Mesangial cell (primary cell): Measurements from ENCODE around the gene IKZF5. TPM values are rescaled to one million over a fixed set of nuclear protein-coding genes. Genes with fewer than 3 reads are reported as not detected.

Source experiments
- total RNA-seq: library from RNA; depleted of rRNA; stranded (reverse); fragments of >200 nt; gene quantifications from 2 replicates; pipeline ENCODE4 v1.2.3, GENCODE V29; 2015

IKZF5 gene
- total RNA-seq, result 2.0 and 2.9 TPM in 2 replicates

DNA sequence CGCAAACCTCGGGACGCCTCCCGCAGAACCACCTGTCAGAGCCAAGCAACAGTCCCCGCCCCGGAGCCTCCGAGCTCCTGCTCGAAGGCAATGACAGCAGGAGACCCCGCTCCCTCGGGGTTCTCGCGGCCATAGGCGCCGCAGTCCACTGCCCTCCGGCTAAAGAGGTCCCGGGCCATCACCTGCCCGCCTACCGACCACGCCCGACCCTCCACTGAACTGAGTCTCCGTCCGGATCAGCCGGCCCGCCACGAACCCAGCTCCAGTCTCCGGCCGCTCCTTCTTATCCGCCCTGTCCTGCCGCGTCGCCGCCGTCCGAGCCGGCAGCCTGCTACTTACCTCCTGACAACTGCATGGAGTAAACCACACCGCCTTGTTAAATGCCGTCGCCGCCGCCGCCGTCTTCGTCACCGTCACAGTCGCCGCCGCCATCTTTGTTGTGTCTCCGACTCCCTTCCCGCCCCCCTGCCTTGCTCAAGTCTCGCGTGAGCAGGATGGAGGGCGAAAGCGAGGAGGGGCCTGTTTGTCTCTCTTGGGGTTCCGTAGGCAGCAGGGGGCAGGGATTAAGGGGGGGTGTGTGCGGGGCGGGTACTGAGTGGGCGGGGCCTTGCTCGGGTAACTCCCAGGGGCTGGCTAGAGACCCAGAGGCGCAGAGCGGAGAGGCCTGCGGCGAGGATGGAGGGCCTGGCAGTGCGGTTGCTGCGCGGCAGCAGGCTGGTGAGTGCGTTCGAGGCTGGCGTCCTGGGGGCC, at the start of gene IKZF5, which contains the start of gene ACADSB:
IKZF5 (minus strand) TSS at position 441 of the 750 bp plus-strand sequence. CDS start 10,170 bp downstream, outside the sequence.
ACADSB (plus strand) TSS at position 652 of the 750 bp plus-strand sequence; CDS start at position 676, 24 bp downstream.

DNA sequence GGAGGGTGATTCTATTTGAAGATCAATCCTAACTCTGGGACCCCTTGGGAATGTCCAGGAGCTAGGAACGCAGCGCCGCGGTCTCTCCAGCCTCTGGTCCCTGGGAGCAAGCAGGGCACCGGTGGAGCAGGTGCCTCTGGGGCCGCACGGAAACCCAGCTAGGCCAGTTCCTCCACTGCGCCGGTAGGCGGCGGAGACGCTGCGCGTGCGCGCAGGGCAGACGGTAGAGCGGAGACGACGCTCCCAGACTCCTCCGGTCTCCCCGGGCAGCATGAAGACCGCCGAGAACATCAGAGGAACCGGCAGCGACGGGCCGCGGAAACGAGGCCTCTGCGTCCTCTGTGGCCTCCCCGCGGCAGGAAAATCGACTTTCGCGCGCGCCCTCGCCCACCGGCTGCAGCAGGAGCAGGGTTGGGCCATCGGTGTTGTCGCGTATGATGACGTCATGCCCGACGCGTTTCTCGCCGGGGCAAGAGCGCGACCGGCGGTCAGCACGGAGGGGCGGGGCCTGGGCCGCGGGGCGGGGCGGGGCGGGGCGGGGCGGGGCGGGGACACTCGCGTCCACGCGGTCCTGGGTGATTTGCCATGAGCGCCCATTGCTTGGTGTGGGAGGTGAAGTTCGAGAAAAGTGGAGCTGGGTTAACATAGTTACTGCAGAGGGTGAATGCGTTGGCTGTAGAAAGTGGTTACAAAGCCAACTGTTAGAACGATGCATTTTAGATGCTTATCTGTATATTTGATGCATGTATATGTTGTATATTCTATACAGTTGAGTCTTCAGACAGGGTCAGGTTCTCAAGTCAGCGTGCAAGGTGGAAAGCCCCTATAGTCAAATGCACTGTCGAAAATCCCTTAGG, 28.2 kb downstream of the IKZF5 start, which contains the start of gene PSTK:
PSTK (plus strand) TSS at position 193 of the 857 bp plus-strand sequence; CDS start at position 272, 79 bp downstream.

DNA sequence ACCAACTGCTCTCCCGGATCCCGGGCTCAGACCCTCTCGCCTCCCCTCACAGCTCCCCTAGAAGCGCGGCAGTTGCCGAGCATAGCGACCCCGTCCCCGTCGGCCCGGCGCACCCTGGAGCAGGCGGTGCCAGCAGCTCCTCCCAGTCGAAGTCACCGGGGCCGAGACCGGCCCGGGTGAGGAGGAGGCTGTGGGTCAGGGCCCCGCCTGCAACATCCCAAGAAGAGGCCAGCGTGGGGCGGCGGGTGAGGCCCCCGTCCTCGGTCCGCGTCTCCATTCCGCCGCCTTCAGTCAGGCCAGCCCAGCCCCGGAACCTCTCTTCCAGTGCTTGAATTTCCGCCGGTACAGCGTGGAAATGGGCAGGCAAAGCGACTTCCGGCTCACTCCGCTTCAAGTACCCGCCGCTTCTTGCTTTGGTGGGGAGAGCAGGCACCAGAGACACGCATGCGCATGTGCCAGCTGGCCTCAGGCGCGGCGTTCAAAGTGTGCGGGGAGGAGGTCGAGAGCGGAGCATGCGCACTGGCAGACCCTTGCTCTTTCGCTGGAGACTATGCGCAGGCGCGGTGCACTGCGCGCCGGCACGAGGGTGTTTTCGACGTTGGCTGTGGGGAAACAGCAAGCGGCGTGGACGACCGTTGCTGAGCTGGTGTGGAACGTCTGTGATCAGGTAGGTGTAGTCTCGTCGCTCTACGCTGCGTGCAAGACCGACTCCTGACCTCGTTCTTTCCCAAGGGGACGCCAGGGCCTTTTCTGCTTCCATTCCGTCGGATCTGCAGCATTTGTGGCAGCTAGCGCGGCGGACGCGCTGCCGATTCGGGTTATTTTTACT, 54.5 kb downstream of the IKZF5 start, which contains the start of gene C10orf88:
C10orf88 (minus strand) TSS at position 326 of the 829 bp plus-strand sequence; CDS start at position 277, 49 bp downstream.

Other genes starting within 250 kb of the IKZF5 start
- gene CUZD1, start 162.9 kb downstream of the IKZF5 start, total RNA-seq, result 0.16 and 0.51 TPM in 2 replicates
- 1.3 and 2.0 TPM in 2 replicates for gene FAM24B, start 129.2 kb downstream of the IKZF5 start, total RNA-seq
- gene FAM24A, start 98.2 kb downstream of the IKZF5 start, total RNA-seq, result not detected in 2 replicates
- 6.0 and 7.2 TPM in 2 replicates for gene C10orf88, start 54.6 kb downstream of the IKZF5 start, total RNA-seq
- gene PSTK, start 28.4 kb downstream of the IKZF5 start, total RNA-seq, result 2.8 and 6.7 TPM in 2 replicates
- gene ACADSB, start 211 bp upstream of the IKZF5 start, total RNA-seq, result 3.3 and 3.7 TPM in 2 replicates
- not detected in 2 replicates for gene HMX3, start 127.2 kb upstream of the IKZF5 start, total RNA-seq
- gene HMX2, start 139.3 kb upstream of the IKZF5 start, total RNA-seq, result not detected in 2 replicates
- gene BUB3, start 145.6 kb upstream of the IKZF5 start, total RNA-seq, result 99.0 and 238 TPM in 2 replicates